CD14-positive monocyte (primary cell): ENCODE data around the gene CDIPT. TPM values are rescaled to one million over a fixed set of nuclear protein-coding genes. Genes with fewer than 3 reads are reported as not detected.
A peak's percentile ranks its signal among the peaks of the same experiment; 100 is the strongest.

ENCODE experiments used
- DNase-seq, 3 donors: peaks; one replicate each; pipeline ENCODE4 v3.0.0-alpha.2; 2011 to 2022
- H2AFZ ChIP-seq: 2 replicates; pipeline ENCODE4 v1.6.0; 2012; ENCODE audit warnings: mild to moderate bottlenecking, low read depth, low read length, inconsistent platforms; ENCODE audit not compliant: insufficient read depth, poor library complexity, severe bottlenecking
- H3K27ac ChIP-seq, 2 donors: 1 replicate in 1 of 2; 2 replicates in 1 of 2; pipeline ENCODE4 v1.5.1; 2012 to 2013; ENCODE audit warnings: low read length in 2 of 2, control low read depth in 1 of 2, inconsistent platforms in 1 of 2, low read depth in 1 of 2, mild to moderate bottlenecking in 1 of 2
- H3K27me3 ChIP-seq, 2 donors: one replicate each; pipeline versions ENCODE4 v1.6.0 to v1.6.1; 2011 to 2013; ENCODE audit warnings: low read length in 2 of 2; ENCODE audit not compliant: control insufficient read depth in 2 of 2, insufficient read depth in 2 of 2
- H3K36me3 ChIP-seq, 2 donors: replicated peaks in 1 of 2; 1 replicate in 1 of 2; 2 replicates in 1 of 2; pipeline versions ENCODE4 v1.5.1 to v1.6.1; 2012 to 2013; ENCODE audit warnings: low read length in 2 of 2, control low read depth in 1 of 2, inconsistent platforms in 1 of 2, mild to moderate bottlenecking in 1 of 2; ENCODE audit not compliant: insufficient read depth in 2 of 2, control insufficient read depth in 1 of 2
- H3K4me1 ChIP-seq, 2 donors: 1 replicate in 1 of 2; 2 replicates in 1 of 2; pipeline versions ENCODE4 v1.5.1 to v1.6.1; 2012 to 2013; ENCODE audit warnings: low read length in 2 of 2, control low read depth in 1 of 2, inconsistent platforms in 1 of 2, mild to moderate bottlenecking in 1 of 2, moderate library complexity in 1 of 2; ENCODE audit not compliant: insufficient read depth in 2 of 2, control insufficient read depth in 1 of 2
- H3K4me2 ChIP-seq: replicated peaks from 2 replicates; pipeline ENCODE3; 2012; ENCODE audit warnings: low read length, moderate library complexity, mild to moderate bottlenecking; ENCODE audit not compliant: poor library complexity, severe bottlenecking; ENCODE audit errors: extremely low read depth
- H3K4me3 ChIP-seq, 3 experiments: fragments of 200-600 bp in 1 of 3; sonication (generic) in 1 of 3; replicated peaks in 1 of 3; 1 replicate in 2 of 3; 2 replicates in 1 of 3; pipeline ENCODE4 v1.5.1; 2011 to 2013; ENCODE audit warnings: low read length in 3 of 3, mild to moderate bottlenecking in 3 of 3, control low read depth in 2 of 3, low read depth in 2 of 3, inconsistent platforms in 1 of 3, moderate library complexity in 1 of 3
- H3K79me2 ChIP-seq: 2 replicates; pipeline ENCODE4 v1.6.0; 2012; ENCODE audit warnings: mild to moderate bottlenecking, control low read depth, inconsistent platforms, low read length, moderate library complexity; ENCODE audit not compliant: insufficient read depth
- H3K9ac ChIP-seq: 2 replicates; pipeline ENCODE4 v1.6.0; 2017; ENCODE audit warnings: low read length, mild to moderate bottlenecking; ENCODE audit not compliant: insufficient read depth, poor library complexity, severe bottlenecking
- H3K9me3 ChIP-seq, 2 donors: replicated peaks in 1 of 2; 1 replicate in 1 of 2; 2 replicates in 1 of 2; pipeline versions ENCODE4 v1.5.1 to v1.6.1; 2012 to 2013; ENCODE audit warnings: low read length in 2 of 2, control low read depth in 1 of 2; ENCODE audit not compliant: control insufficient read depth in 1 of 2, insufficient read depth in 1 of 2
- H4K20me1 ChIP-seq: 2 replicates; pipeline ENCODE4 v1.6.0; 2012; ENCODE audit warnings: mild to moderate bottlenecking, low read length, control low read depth, moderate library complexity; ENCODE audit not compliant: insufficient read depth
- H3K27ac Mint-ChIP-seq, 7 donors: one replicate each; pipeline ENCODE4 v1.8.0; 2020; ENCODE audit warnings: mild to moderate bottlenecking in 7 of 7, mixed read lengths in 7 of 7, moderate library complexity in 6 of 7, inconsistent platforms in 2 of 7
- H3K27me3 Mint-ChIP-seq, 3 donors: one replicate each; pipeline ENCODE4 v1.8.0; 2021 to 2022; ENCODE audit warnings: low read depth in 3 of 3, mild to moderate bottlenecking in 3 of 3, mixed read lengths in 3 of 3, moderate library complexity in 3 of 3, inconsistent platforms in 1 of 3
- H3K36me3 Mint-ChIP-seq, 2 donors: one replicate each; pipeline ENCODE4 v1.8.0; 2020; ENCODE audit warnings: mixed read lengths in 2 of 2, inconsistent platforms in 1 of 2, mild to moderate bottlenecking in 1 of 2
- H3K4me1 Mint-ChIP-seq: one replicate; pipeline ENCODE4 v1.8.0; 2020; ENCODE audit warnings: mild to moderate bottlenecking, mixed read lengths
- H3K4me3 Mint-ChIP-seq, 2 donors: one replicate each; pipeline ENCODE4 v1.8.0; 2020; ENCODE audit warnings: mild to moderate bottlenecking in 2 of 2, mixed read lengths in 2 of 2, moderate library complexity in 1 of 2
- H3K9me3 Mint-ChIP-seq, 7 donors: one replicate each; pipeline ENCODE4 v1.8.0; 2020 to 2022; ENCODE audit warnings: mixed read lengths in 7 of 7, mild to moderate bottlenecking in 6 of 7, moderate library complexity in 6 of 7, inconsistent platforms in 2 of 7
- CTCF ChIP-seq: fragments of 200-600 bp; IDR thresholded peaks from one replicate; pipeline ENCODE4 v1.8.0; 2022; ENCODE audit warnings: antibody characterized with exemption, mild to moderate bottlenecking
- WGBS: methylation state at CpG from one replicate; pipeline ENCODE4 v1.1.5; 2013; ENCODE audit warnings: missing lambda C conversion rate; ENCODE audit not compliant: insufficient coverage; 5-methylcytosine and 5-hydroxymethylcytosine counted together
- intact Hi-C, 2 donors: fragments of 100-400 bp; cut with micrococcal nuclease; formaldehyde crosslinking; loops; one replicate each; pipeline versions ENCODE4 v1.15.0 to v1.15.1; 2023
- polyA plus RNA-seq, 3 donors: library from polyadenylated mRNA; depleted of rRNA in 1 of 3; unstranded in 2 of 3; stranded (reverse) in 1 of 3; fragments of 300-500 nt in 2 of 3; fragments of >200 nt in 1 of 3; fragmentation: Illumina TruSeq in 2 of 3; gene quantifications; 1 replicate in 2 of 3; 2 replicates in 1 of 3; pipeline ENCODE4 v1.2.3, GENCODE V29; 2012 to 2021

The CDIPT gene
- polyA plus RNA-seq, 3 donors: 67.2 to 98.8 (median 93.5) TPM

- no peak overlapping the region for H3K27ac Mint-ChIP-seq
- peaks cover 8 to 16% of the 10 kb centered on the region in 2 donors for H3K4me1 ChIP-seq
- intact Hi-C loops: no loop called here
- H3K79me2 ChIP-seq: no peaks in the 10 kb centered on the region
- H3K9ac ChIP-seq: no peak overlapping the region
- no peaks in the 10 kb centered on the region for H3K36me3 ChIP-seq
- no peak overlapping the region for H3K27ac ChIP-seq
- DNase-seq: no peak
- H3K9me3 ChIP-seq: peaks cover 0 to 4% of the 10 kb centered on the region in 2 donors
- no peak overlapping the region for H3K4me3 ChIP-seq
- 15% methylated on average over 8 of the region's 9 CpGs for WGBS
- peak overlapping the region in 1 of 2 donors; percentile 66 for H3K4me3 Mint-ChIP-seq
- H2AFZ ChIP-seq: no peak overlapping the region
- H3K4me2 ChIP-seq: no peak overlapping the region
- peaks cover 12 to 38% of the 10 kb centered on the region in 2 donors for H3K27me3 ChIP-seq
- peaks cover 3% of the 10 kb centered on the region for H4K20me1 ChIP-seq
- H3K36me3 Mint-ChIP-seq: no peaks in the 10 kb centered on the region
- peaks cover 28 to 50% (median 36%) of the 10 kb centered on the region in 3 donors for H3K27me3 Mint-ChIP-seq
- peaks cover 8% of the 10 kb centered on the region for H3K4me1 Mint-ChIP-seq
- peaks cover 0 to 7% (median 2%) of the 10 kb centered on the region in 7 donors for H3K9me3 Mint-ChIP-seq
- no peak for TF ChIP-seq CTCF
Measured at GRCh38 chr16:29898135-29898803, 35.2 kb upstream of the CDIPT start.

GRCh38 chr16:29897333-29897732 is 34.3 kb upstream of the CDIPT start:
- 41% methylated on average over 3 of the region's 4 CpGs for WGBS
- no peaks in the 10 kb centered on the region for H3K36me3 ChIP-seq
- Mint-ChIP-seq H3K4me1 (peaks cover 12% of the 10 kb centered on the region), H3K27ac (no peak overlapping the region), H3K36me3 (no peaks in the 10 kb centered on the region), H3K9me3 (peaks cover 0 to 7% (median 2%) of the 10 kb centered on the region in 7 donors), H3K4me3 (peak overlapping the region in 1 of 2 donors; percentile 18), H3K27me3 (peaks cover 27 to 49% (median 35%) of the 10 kb centered on the region in 3 donors)
- H3K4me1 ChIP-seq: peaks cover 12 to 20% of the 10 kb centered on the region in 2 donors
- H3K9me3 ChIP-seq: peaks cover 0 to 4% of the 10 kb centered on the region in 2 donors
- intact Hi-C loops: no loop called here
- TF ChIP-seq CTCF: no peak
- no peak for DNase-seq
- H3K4me2 ChIP-seq: no peak overlapping the region
- H3K27ac ChIP-seq: no peak overlapping the region
- H4K20me1 ChIP-seq: peaks cover 3% of the 10 kb centered on the region
- no peak overlapping the region for H3K9ac ChIP-seq
- H3K4me3 ChIP-seq: no peak overlapping the region
- H3K79me2 ChIP-seq: no peaks in the 10 kb centered on the region
- H3K27me3 ChIP-seq: peaks cover 12 to 38% of the 10 kb centered on the region in 2 donors
- no peak overlapping the region for H2AFZ ChIP-seq
